A549 (cell line): ENCODE measurements around the gene MACROH2A2. TPM values are rescaled to one million over a fixed set of nuclear protein-coding genes. Genes with fewer than 3 reads are reported as not detected.

Source experiments
- ATAC-seq, 2 experiments: fragments of 200-7000 bp in 1 of 2; fragments of >200 bp in 1 of 2; cut with Nextera tagmentation in 1 of 2; cut with Tn5 transposase in 1 of 2; 3 replicates each; pipeline versions ENCODE4 v1.8.0 to v1.9.1; 2018 to 2020; ENCODE audit warnings: mild to moderate bottlenecking in 1 of 2, moderate library complexity in 1 of 2
- CTCF ChIA-PET: fragments of 300-600 bp; sonication (Branson Sonifier 250); formaldehyde crosslinking; extraction: SDS; loops from one replicate; lab custom pipeline; 2021; ENCODE audit warnings: antibody characterized with exemption, inconsistent platforms; lab: Yijun Ruan, JAX
- POLR2A ChIA-PET: fragments of 350-600 bp; formaldehyde crosslinking; extraction: SDS; loops from one replicate; lab custom pipeline; 2021; ENCODE audit warnings: antibody characterized with exemption, inconsistent platforms; lab: Yijun Ruan, JAX
- DNase-seq, 2 experiments: peaks; one replicate each; pipeline versions ENCODE4 v3.0.0 to v3.0.0-alpha.2; 2011 to 2016; ENCODE audit warnings: low read depth in 1 of 2, low spot score in 1 of 2
- FAIRE-seq: peaks from 2 replicates; lab custom pipeline; 2011; peaks lifted over from hg19 to GRCh38; lab: Jason Lieb, UNC
- H3K27ac ChIP-seq, 2 experiments: fragments of >200 bp; sonication (Bioruptor Twin); formaldehyde crosslinking; 3 replicates each; pipeline ENCODE4 v1.5.1; 2016 to 2017
- H3K4me1 ChIP-seq: fragments of >200 bp; sonication (Bioruptor Twin); formaldehyde crosslinking; 3 replicates; pipeline ENCODE4 v1.6.1; 2016
- H3K4me2 ChIP-seq: fragments of >200 bp; sonication (Bioruptor Twin); formaldehyde crosslinking; 3 replicates; pipeline ENCODE4 v1.6.1; 2016
- H3K4me3 ChIP-seq: fragments of >200 bp; sonication (Bioruptor Twin); formaldehyde crosslinking; 3 replicates; pipeline ENCODE4 v1.5.1; 2016
- H3K9me3 ChIP-seq: fragments of >200 bp; sonication (Bioruptor Twin); formaldehyde crosslinking; 3 replicates; pipeline ENCODE4 v1.6.1; 2016
- ATOH8 ChIP-seq: fragments of 250-450 bp; sonication (Bioruptor Pico); IDR thresholded peaks from 2 replicates; pipeline ENCODE4 v1.5.0; 2020; ENCODE audit warnings: low read depth, mild to moderate bottlenecking, moderate library complexity
- BHLHE40 ChIP-seq: IDR thresholded peaks from 2 replicates; pipeline ENCODE4 v1.6.1; 2012; ENCODE audit warnings: low read depth, low read length, inconsistent platforms
- CEBPB ChIP-seq, 2 experiments: fragments of >200 bp in 1 of 2; sonication (Bioruptor Twin) in 1 of 2; formaldehyde crosslinking in 1 of 2; IDR thresholded peaks; 2 replicates each; pipeline ENCODE4 v1.6.1; 2012 to 2016
- CHD2 ChIP-seq: fragments of 150-350 bp; IDR thresholded peaks from 2 replicates; pipeline ENCODE4 v1.6.1; 2014; ENCODE audit warnings: low read length; ENCODE audit not compliant: partially characterized antibody
- EHF ChIP-seq: fragments of 250-450 bp; sonication (Bioruptor Pico); IDR thresholded peaks from 2 replicates; pipeline ENCODE4 v1.5.0; 2020; ENCODE audit warnings: mild to moderate bottlenecking
- ELK1 ChIP-seq: fragments of 150-350 bp; IDR thresholded peaks from 2 replicates; pipeline ENCODE4 v1.6.1; 2014; ENCODE audit warnings: low read depth, mild to moderate bottlenecking, low read length
- ESRRA ChIP-seq: fragments of 150-350 bp; IDR thresholded peaks from 2 replicates; pipeline ENCODE4 v1.6.1; 2014; ENCODE audit warnings: mild to moderate bottlenecking, low read length, borderline replicate concordance
- FOSL2 ChIP-seq, 2 experiments: fragments of 450-650 bp in 1 of 2; fragments of >200 bp in 1 of 2; sonication (Bioruptor Twin) in 1 of 2; formaldehyde crosslinking; IDR thresholded peaks; 2 replicates each; pipeline versions ENCODE4 v1.5.0 to v1.6.1; 2016 to 2020; ENCODE audit warnings: mild to moderate bottlenecking in 1 of 2, moderate library complexity in 1 of 2
- HOXA7 ChIP-seq: fragments of 250-450 bp; sonication (Bioruptor Pico); IDR thresholded peaks from 2 replicates; pipeline ENCODE4 v1.5.0; 2020; ENCODE audit warnings: mild to moderate bottlenecking, moderate library complexity
- HOXB13 ChIP-seq: fragments of 250-450 bp; sonication (Bioruptor Pico); IDR thresholded peaks from 2 replicates; pipeline ENCODE4 v1.5.0; 2020; ENCODE audit warnings: low read depth, mild to moderate bottlenecking, moderate library complexity
- JUNB ChIP-seq: fragments of >200 bp; sonication (Bioruptor Twin); formaldehyde crosslinking; IDR thresholded peaks from 2 replicates; pipeline ENCODE4 v1.6.1; 2016
- MAFK ChIP-seq: fragments of 450-650 bp; IDR thresholded peaks from 2 replicates; pipeline ENCODE4 v1.6.1; 2014; ENCODE audit not compliant: partially characterized antibody
- NPAS2 ChIP-seq: fragments of 250-450 bp; sonication (Bioruptor Pico); IDR thresholded peaks from 2 replicates; pipeline ENCODE4 v1.8.0; 2022; ENCODE audit warnings: mild to moderate bottlenecking, moderate library complexity, borderline replicate concordance
- NR3C1 ChIP-seq: fragments of >200 bp; sonication (Bioruptor Twin); formaldehyde crosslinking; IDR thresholded peaks from 3 replicates; pipeline ENCODE4 v1.6.1; 2017
- PBX3 ChIP-seq: IDR thresholded peaks from 2 replicates; pipeline ENCODE4 v1.6.1; 2012
- PHF8 ChIP-seq: fragments of 200-600 bp; sonication (generic); IDR thresholded peaks from 2 replicates; pipeline ENCODE4 v1.6.1; 2016; ENCODE audit warnings: low read depth, mild to moderate bottlenecking, antibody characterized with exemption, moderate library complexity, borderline replicate concordance
- POLR2AphosphoS2 ChIP-seq: conservative IDR thresholded peaks from 2 replicates; pipeline ENCODE4 v1.6.1; 2012; ENCODE audit warnings: low read length, improper control_type of control experiment, inconsistent platforms
- RFX5 ChIP-seq: fragments of 450-650 bp; IDR thresholded peaks from 2 replicates; pipeline ENCODE4 v1.7.1; 2014; ENCODE audit warnings: antibody characterized with exemption, mild to moderate bottlenecking, moderate library complexity
- RNF2 ChIP-seq: fragments of 200-600 bp; sonication (generic); IDR thresholded peaks from 2 replicates; pipeline ENCODE4 v1.6.1; 2016; ENCODE audit warnings: low read depth, mild to moderate bottlenecking, antibody characterized with exemption, moderate library complexity, borderline replicate concordance
- TFCP2L1 ChIP-seq: fragments of 250-450 bp; sonication (Bioruptor Pico); IDR thresholded peaks from 2 replicates; pipeline ENCODE4 v1.5.0; 2021; ENCODE audit warnings: mild to moderate bottlenecking
- TP53 ChIP-seq: fragments of 250-450 bp; sonication (Bioruptor Pico); IDR thresholded peaks from 2 replicates; pipeline ENCODE4 v1.5.0; 2021; ENCODE audit warnings: mild to moderate bottlenecking, moderate library complexity
- ZC3H11A ChIP-seq: fragments of 450-650 bp; IDR thresholded peaks from 2 replicates; pipeline ENCODE4 v1.6.1; 2014; ENCODE audit warnings: antibody characterized with exemption, mild to moderate bottlenecking
- ZFP36 ChIP-seq: fragments of 450-650 bp; IDR thresholded peaks from 2 replicates; pipeline ENCODE4 v1.6.1; 2014; ENCODE audit warnings: borderline replicate concordance; ENCODE audit not compliant: partially characterized antibody
- ZNF302 ChIP-seq: fragments of 250-450 bp; sonication (Bioruptor Pico); IDR thresholded peaks from 2 replicates; pipeline ENCODE4 v1.9.0; 2021; ENCODE audit warnings: inconsistent platforms, mild to moderate bottlenecking, moderate library complexity
- ZSCAN20 ChIP-seq: fragments of 250-450 bp; sonication (Bioruptor Pico); IDR thresholded peaks from 2 replicates; pipeline ENCODE4 v1.8.0; 2022; ENCODE audit warnings: mild to moderate bottlenecking, moderate library complexity
- WGBS: methylation state at CpG from one replicate; pipeline ENCODE4 v1.1.6; 2017; ENCODE audit errors: missing lambda C conversion rate; 5-methylcytosine and 5-hydroxymethylcytosine counted together
- polyA plus RNA-seq, 4 experiments: library from polyadenylated mRNA; depleted of rRNA in 3 of 4; stranded (reverse); fragments of >200 nt; fragmentation: RNase III in 1 of 4; extraction: RNeasy Plus Mini Kit Qiagen cat#74134 plus additional on column Dnase treatment in 1 of 4; gene quantifications; 2 replicates in 3 of 4; 3 replicates in 1 of 4; pipeline ENCODE4 v1.2.3, GENCODE V29; 2011 to 2017

Gene MACROH2A2
- polyA plus RNA-seq, 2 of the 4 experiments (the other 2 are of a cell fraction), result 22.2 to 29.6 TPM

- Histone ChIP-seq H3K4me3 (no peak overlapping the region), H3K9me3 (no peaks in the 10 kb centered on the region), H3K27ac (no peak overlapping the region), H3K4me1 (no peaks in the 10 kb centered on the region), H3K4me2 (no peak overlapping the region)
- ATAC-seq, result no peak
- POLR2A ChIA-PET, result interaction anchor here (1.6 kb wide), 1 partner anchor 8 kb away, joined by 4 read pairs; no protein-coding TSS in a partner anchor
- 91% methylated on average over 4 of the region's 4 CpGs for WGBS
- TF ChIP-seq HOXA7 (no peak), POLR2AphosphoS2 (no peak), NPAS2 (no peak), ZNF302 (CRISPR knock-in tag) (no peak), FOSL2 (IDR thresholded peaks at IDR 0.05) (no peak), FOSL2 (CRISPR knock-in tag; IDR thresholded peaks at IDR 0.05) (no peak), HOXB13 (CRISPR knock-in tag) (no peak), EHF (CRISPR knock-in tag) (no peak), JUNB (no peak), CEBPB (IDR thresholded peaks at IDR 0.05) (no peak), TFCP2L1 (no peak), TP53 (CRISPR knock-in tag) (no peak), NR3C1 (no peak), ZFP36 (no peak), MAFK (no peak), PHF8 (no peak), ZC3H11A (no peak)
- no peak for FAIRE-seq
- no peak for DNase-seq
- CTCF ChIA-PET, result interaction anchor here (1.6 to 3.0 kb wide), 2 partner anchors 11 to 61 kb away, joined by 4 to 8 read pairs; no protein-coding TSS in a partner anchor
Measured at GRCh38 chr10:70054902-70055301, 2.3 kb downstream of the MACROH2A2 start.

- no peak overlapping the region for H3K27ac ChIP-seq
- no peaks in the 10 kb centered on the region for H3K4me1 ChIP-seq
- H3K4me2 ChIP-seq, result no peak overlapping the region
- 85% methylated on average over 1 of the region's 1 CpG for WGBS
- FAIRE-seq (no peak), ATAC-seq (no peak), DNase-seq (no peak)
- POLR2A ChIA-PET, result no interaction called here
- CTCF ChIA-PET, result interaction anchor here (1.3 kb wide), 1 partner anchor 141 kb away, joined by 3 read pairs; no protein-coding TSS in a partner anchor
- TF ChIP-seq ZNF302 (CRISPR knock-in tag), result no peak
- no peak for TF ChIP-seq RNF2
- no peak for TF ChIP-seq ESRRA
- peak; percentile 52 for TF ChIP-seq MAFK
- TF ChIP-seq PHF8, result no peak
- no peak for TF ChIP-seq FOSL2 (IDR thresholded peaks at IDR 0.05)
- peak; percentile 31; the same call in 1 of the 2 replicates for TF ChIP-seq FOSL2 (CRISPR knock-in tag; IDR thresholded peaks at IDR 0.05)
- no peaks in the 10 kb centered on the region for H3K9me3 ChIP-seq
- no peak overlapping the region for H3K4me3 ChIP-seq
Measured at GRCh38 chr10:70055550-70055949, 2.9 kb downstream of the MACROH2A2 start.

- DNase-seq, result no peak
- H3K27ac ChIP-seq, result no peak overlapping the region
Measured at GRCh38 chr10:70057306-70057705, 4.7 kb downstream of the MACROH2A2 start.

More at GRCh38 chr10:70057306-70057705, 4.7 kb downstream of the MACROH2A2 start:
- ATAC-seq (no peak), FAIRE-seq (no peak)
- WGBS, result 83% methylated on average over 4 of the region's 4 CpGs
- ChIA-PET CTCF (interaction anchor here (0.6 kb wide), 1 partner anchor 299 kb away, joined by 3 read pairs; no protein-coding TSS in a partner anchor), POLR2A (no interaction called here)
- Histone ChIP-seq H3K4me1 (no peaks in the 10 kb centered on the region), H3K4me3 (no peak overlapping the region), H3K9me3 (no peaks in the 10 kb centered on the region), H3K4me2 (no peak overlapping the region)
- TF ChIP-seq RFX5, result no peak
- TF ChIP-seq POLR2AphosphoS2, result no peak
- TF ChIP-seq ZSCAN20 (CRISPR knock-in tag), result no peak
- no peak for TF ChIP-seq BHLHE40
- TF ChIP-seq HOXA7, result no peak
- TF ChIP-seq PBX3, result no peak
- TF ChIP-seq PHF8, result no peak
- TF ChIP-seq NPAS2, result no peak
- no peak for TF ChIP-seq ATOH8
- no peak for TF ChIP-seq ELK1
- no peak for TF ChIP-seq CHD2
